ENCODE results near the gene THSD1. TPM values are rescaled to one million over a fixed set of nuclear protein-coding genes. Genes with fewer than 3 reads are reported as not detected.

Gene THSD1
- total RNA-seq, 1 donor from 2014 or later = 1.3 TPM

DNA sequence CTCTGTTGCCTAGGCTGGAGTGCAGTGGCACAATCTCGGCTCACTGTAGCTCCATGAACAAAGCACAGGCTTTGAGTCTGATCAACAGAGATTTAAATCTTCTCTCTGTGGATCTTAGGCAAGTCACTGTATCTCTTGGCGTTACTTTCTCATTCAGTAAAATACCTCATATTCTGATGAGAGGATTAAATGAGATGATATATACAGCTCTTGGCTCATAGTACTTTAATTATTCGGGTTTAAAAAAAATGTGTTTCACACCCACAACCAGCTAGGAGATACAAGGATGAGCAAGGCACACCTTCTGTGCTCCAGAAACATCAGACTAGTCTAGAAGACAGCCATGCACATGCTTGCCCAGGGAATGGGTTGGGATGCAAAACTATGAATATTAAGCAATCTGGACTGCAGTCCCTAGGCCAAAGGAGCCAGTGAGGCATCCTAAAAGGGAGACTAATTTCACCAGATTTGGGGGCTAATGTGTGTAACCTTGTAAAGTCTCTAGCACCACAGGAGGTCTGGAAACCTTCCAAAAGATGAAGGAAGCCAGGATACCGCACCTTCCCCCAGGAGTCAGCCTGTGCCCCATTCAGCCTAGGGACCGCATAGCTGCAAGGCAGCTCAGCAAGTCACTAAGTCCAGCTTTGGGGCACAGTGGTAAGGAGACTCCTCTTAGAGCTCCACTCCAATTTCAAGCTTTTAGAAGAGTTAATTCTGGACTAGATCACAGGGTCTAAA, 42.0 kb upstream of the THSD1 start:
- Mint-ChIP-seq H3K36me3 (peaks cover 2% of the 10 kb centered on the region), H3K4me1 (peaks cover 20% of the 10 kb centered on the region), H3K9me3 (no peaks in the 10 kb centered on the region), H3K27me3 (ENCODE audit: low read depth) (no peaks in the 10 kb centered on the region), H3K27ac (no peak overlapping the region), H3K4me3 (no peak overlapping the region)
- TF ChIP-seq, protein P1, sequence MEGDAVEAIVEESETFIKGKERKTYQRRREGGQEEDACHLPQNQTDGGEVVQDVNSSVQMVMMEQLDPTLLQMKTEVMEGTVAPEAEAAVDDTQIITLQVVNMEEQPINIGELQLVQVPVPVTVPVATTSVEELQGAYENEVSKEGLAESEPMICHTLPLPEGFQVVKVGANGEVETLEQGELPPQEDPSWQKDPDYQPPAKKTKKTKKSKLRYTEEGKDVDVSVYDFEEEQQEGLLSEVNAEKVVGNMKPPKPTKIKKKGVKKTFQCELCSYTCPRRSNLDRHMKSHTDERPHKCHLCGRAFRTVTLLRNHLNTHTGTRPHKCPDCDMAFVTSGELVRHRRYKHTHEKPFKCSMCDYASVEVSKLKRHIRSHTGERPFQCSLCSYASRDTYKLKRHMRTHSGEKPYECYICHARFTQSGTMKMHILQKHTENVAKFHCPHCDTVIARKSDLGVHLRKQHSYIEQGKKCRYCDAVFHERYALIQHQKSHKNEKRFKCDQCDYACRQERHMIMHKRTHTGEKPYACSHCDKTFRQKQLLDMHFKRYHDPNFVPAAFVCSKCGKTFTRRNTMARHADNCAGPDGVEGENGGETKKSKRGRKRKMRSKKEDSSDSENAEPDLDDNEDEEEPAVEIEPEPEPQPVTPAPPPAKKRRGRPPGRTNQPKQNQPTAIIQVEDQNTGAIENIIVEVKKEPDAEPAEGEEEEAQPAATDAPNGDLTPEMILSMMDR (IDR thresholded peaks at IDR 0.05; ENCODE audit: unreplicated experiment) = no peak
- no peak for DNase-seq (ENCODE audit: low spot score in 2 of 2, unreplicated experiment in 2 of 2)

DNA sequence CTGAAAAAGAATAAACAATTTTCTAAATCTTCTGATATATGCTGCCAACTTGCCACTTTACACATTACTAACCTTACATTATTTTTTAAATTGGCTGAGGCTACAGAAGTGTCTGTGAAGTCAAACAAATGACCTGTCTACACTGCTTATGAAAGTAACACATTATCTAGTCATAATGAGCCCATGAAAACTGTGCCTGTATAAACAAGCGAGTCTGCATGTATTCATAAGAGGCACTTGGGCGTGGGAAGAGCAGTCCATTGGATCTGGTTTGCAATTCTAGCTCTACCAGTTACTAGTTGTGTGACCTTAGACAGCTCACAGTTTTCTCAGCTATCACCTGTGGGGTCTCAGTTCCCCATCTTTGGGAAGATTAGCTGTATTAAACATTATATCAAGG, 41.4 kb upstream of the THSD1 start:
- Mint-ChIP-seq H3K9me3 (no peaks in the 10 kb centered on the region), H3K4me3 (no peak overlapping the region), H3K36me3 (peaks cover 2% of the 10 kb centered on the region), H3K27ac (no peak overlapping the region), H3K4me1 (peaks cover 20% of the 10 kb centered on the region), H3K27me3 (ENCODE audit: low read depth) (no peaks in the 10 kb centered on the region)
- TF ChIP-seq, protein P1 (IDR thresholded peaks at IDR 0.05; ENCODE audit: unreplicated experiment) = no peak
- DNase-seq (ENCODE audit: low spot score in 2 of 2, unreplicated experiment in 2 of 2) = no peak

GRCh38 chr13:52446265-52446664, 40.3 kb upstream of the THSD1 start:
- Mint-ChIP-seq H3K27ac (peak overlapping the region; percentile 21), H3K27me3 (ENCODE audit: low read depth) (no peaks in the 10 kb centered on the region), H3K4me3 (no peak overlapping the region), H3K9me3 (no peaks in the 10 kb centered on the region), H3K4me1 (peaks cover 20% of the 10 kb centered on the region), H3K36me3 (peaks cover 2% of the 10 kb centered on the region)
- TF ChIP-seq, protein P1 (IDR thresholded peaks at IDR 0.05; ENCODE audit: unreplicated experiment) = no peak
- DNase-seq (ENCODE audit: low spot score in 2 of 2, unreplicated experiment in 2 of 2) = no peak

- Mint-ChIP-seq H3K27me3 (ENCODE audit: low read depth) (no peaks in the 10 kb centered on the region), H3K27ac (no peak overlapping the region), H3K4me3 (no peak overlapping the region), H3K36me3 (peaks cover 33% of the 10 kb centered on the region), H3K4me1 (peaks cover 9% of the 10 kb centered on the region), H3K9me3 (no peaks in the 10 kb centered on the region)
- TF ChIP-seq, protein P1 (IDR thresholded peaks at IDR 0.05; ENCODE audit: unreplicated experiment) = no peak
- no peak for DNase-seq (ENCODE audit: low spot score in 2 of 2, unreplicated experiment in 2 of 2)
These were observed 26.5 kb upstream of the THSD1 start for GRCh38 chr13:52432456-52432855.

DNA sequence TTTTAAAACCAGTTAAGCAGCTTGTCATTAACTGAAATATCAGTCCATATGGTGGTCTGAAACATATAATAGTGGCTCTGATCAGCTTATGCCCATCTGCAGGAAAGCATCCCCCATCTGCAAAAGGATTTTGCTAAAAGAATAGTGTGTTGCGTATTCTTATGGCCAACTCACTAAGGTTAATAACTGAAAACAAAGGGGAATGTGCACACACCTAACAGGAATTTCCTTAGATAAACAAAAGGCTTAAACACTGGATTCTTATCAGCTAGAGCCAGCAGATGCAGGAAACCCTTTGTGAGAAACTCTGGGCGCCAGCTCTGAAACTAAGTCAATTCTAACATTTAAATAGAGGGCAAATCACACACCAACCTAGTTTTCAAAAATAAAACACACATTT, 22.3 kb upstream of the THSD1 start:
- peak overlapping the region; percentile 79 for H3K27ac Mint-ChIP-seq
- no peaks in the 10 kb centered on the region for H3K9me3 Mint-ChIP-seq
- H3K27me3 Mint-ChIP-seq (ENCODE audit: low read depth) = no peaks in the 10 kb centered on the region
- TF ChIP-seq, protein P1 (IDR thresholded peaks at IDR 0.05; ENCODE audit: unreplicated experiment) = no peak
- peaks cover 9% of the 10 kb centered on the region for H3K4me1 Mint-ChIP-seq
- H3K4me3 Mint-ChIP-seq = no peak overlapping the region
- H3K36me3 Mint-ChIP-seq = peaks cover 31% of the 10 kb centered on the region
- DNase-seq (ENCODE audit: low spot score in 2 of 2, unreplicated experiment in 2 of 2) = no peak

All from mesothelial cell of epicardium (in vitro differentiated cells).